ENCODE measurements around the gene GLRA2.

- TF ChIP-seq, protein P1, sequence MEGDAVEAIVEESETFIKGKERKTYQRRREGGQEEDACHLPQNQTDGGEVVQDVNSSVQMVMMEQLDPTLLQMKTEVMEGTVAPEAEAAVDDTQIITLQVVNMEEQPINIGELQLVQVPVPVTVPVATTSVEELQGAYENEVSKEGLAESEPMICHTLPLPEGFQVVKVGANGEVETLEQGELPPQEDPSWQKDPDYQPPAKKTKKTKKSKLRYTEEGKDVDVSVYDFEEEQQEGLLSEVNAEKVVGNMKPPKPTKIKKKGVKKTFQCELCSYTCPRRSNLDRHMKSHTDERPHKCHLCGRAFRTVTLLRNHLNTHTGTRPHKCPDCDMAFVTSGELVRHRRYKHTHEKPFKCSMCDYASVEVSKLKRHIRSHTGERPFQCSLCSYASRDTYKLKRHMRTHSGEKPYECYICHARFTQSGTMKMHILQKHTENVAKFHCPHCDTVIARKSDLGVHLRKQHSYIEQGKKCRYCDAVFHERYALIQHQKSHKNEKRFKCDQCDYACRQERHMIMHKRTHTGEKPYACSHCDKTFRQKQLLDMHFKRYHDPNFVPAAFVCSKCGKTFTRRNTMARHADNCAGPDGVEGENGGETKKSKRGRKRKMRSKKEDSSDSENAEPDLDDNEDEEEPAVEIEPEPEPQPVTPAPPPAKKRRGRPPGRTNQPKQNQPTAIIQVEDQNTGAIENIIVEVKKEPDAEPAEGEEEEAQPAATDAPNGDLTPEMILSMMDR (IDR thresholded peaks at IDR 0.05), result no peak
- TF ChIP-seq POLR2A (IDR thresholded peaks at IDR 0.05), result no peak
Observed at GRCh38 chrX:14660970-14661369, 131.6 kb downstream of the GLRA2 start.
